HCT116 (cell line): Measurements from ENCODE around the gene ICAM4. TPM values are rescaled to one million over a fixed set of nuclear protein-coding genes. Genes with fewer than 3 reads are reported as not detected.

Experiments
- ATAC-seq: fragments of 200-7000 bp; cut with Tn5 transposase; 2 replicates; pipeline ENCODE4 v1.9.1; 2020; ENCODE audit warnings: mild to moderate bottlenecking, moderate library complexity
- BruUV-seq: library from RNA; stranded (reverse); fragments of 400-500 nt; replicated peaks from 2 replicates; lab custom pipeline; 2021; lab: Mats Ljungman, UMichigan
- CTCF ChIA-PET: fragments of 300-600 bp; sonication (Branson Sonifier 250); formaldehyde crosslinking; loops from one replicate; lab custom pipeline; 2021; ENCODE audit warnings: antibody characterized with exemption; lab: Charles Lee
- POLR2A ChIA-PET: fragments of 300-600, 350-600 bp; sonication (Branson Sonifier 250); formaldehyde crosslinking; loops from one replicate; lab custom pipeline; 2021; ENCODE audit warnings: antibody characterized with exemption; lab: Charles Lee
- RAD21 ChIA-PET, 2 experiments: fragments of 300-600 bp; sonication (Branson Sonifier 250); formaldehyde crosslinking; loops; one replicate each; lab custom pipeline; 2023; ENCODE audit warnings: low total read pairs in 2 of 2; ENCODE audit not compliant: uncharacterized antibody in 2 of 2, unreplicated experiment in 2 of 2, low non-redundant PET in 1 of 2; lab: Charles Lee
- DNase-seq: peaks from one replicate; pipeline ENCODE4 v3.0.0-alpha.2; 2010; ENCODE audit warnings: low read depth, low spot score
- H2AFZ ChIP-seq: fragments of 200-600 bp; shearing (Covaris generic), sonication (generic); 2 replicates; pipeline ENCODE4 v1.6.1; 2017; ENCODE audit warnings: low read depth, mixed run types, mixed read lengths, antibody characterized with exemption, low read length; ENCODE audit not compliant: poor library complexity, severe bottlenecking
- H3K27ac ChIP-seq: 2 replicates; pipeline ENCODE4 v1.5.1; 2012; ENCODE audit warnings: low read depth, low read length
- H3K27me3 ChIP-seq: fragments of 200-600 bp; sonication (generic); 2 replicates; pipeline ENCODE4 v1.6.1; 2016; ENCODE audit warnings: mixed run types, low read length, mixed read lengths; ENCODE audit not compliant: insufficient read depth
- H3K36me3 ChIP-seq, 2 experiments: fragments of 200-500 bp in 1 of 2; fragments of 200-600 bp in 1 of 2; sonication (Bioruptor generic) in 1 of 2; sonication (generic) in 1 of 2; 2 replicates each; pipeline versions ENCODE4 v1.5.1 to v1.6.1; 2014 to 2016; ENCODE audit warnings: low read length in 2 of 2, inconsistent platforms in 1 of 2, mixed read lengths in 1 of 2, mixed run types in 1 of 2; ENCODE audit not compliant: insufficient read depth in 2 of 2, control insufficient read depth in 1 of 2
- H3K4me1 ChIP-seq, 2 experiments: fragments of 200-600 bp in 1 of 2; sonication (generic) in 1 of 2; 2 replicates each; pipeline versions ENCODE4 v1.5.1 to v1.6.1; 2012 to 2017; ENCODE audit warnings: low read length in 2 of 2, inconsistent platforms in 1 of 2, mild to moderate bottlenecking in 1 of 2, mixed read lengths in 1 of 2, mixed run types in 1 of 2, moderate library complexity in 1 of 2; ENCODE audit not compliant: insufficient read depth in 2 of 2, control insufficient read depth in 1 of 2
- H3K4me2 ChIP-seq: fragments of 200-600 bp; sonication (generic); 2 replicates; pipeline ENCODE4 v1.6.1; 2017; ENCODE audit warnings: mixed run types, low read length, mixed read lengths
- H3K4me3 ChIP-seq, 2 experiments: fragments of 200-600 bp in 1 of 2; sonication (generic) in 1 of 2; replicated peaks in 1 of 2; 2 replicates each; pipeline ENCODE4 v1.5.1; 2011 to 2016; ENCODE audit warnings: low read length in 2 of 2, control low read depth in 1 of 2, low read depth in 1 of 2, mild to moderate bottlenecking in 1 of 2, mixed read lengths in 1 of 2, mixed run types in 1 of 2
- H3K79me2 ChIP-seq: fragments of 200-600 bp; sonication (generic); 2 replicates; pipeline ENCODE4 v1.6.1; 2017; ENCODE audit warnings: mild to moderate bottlenecking, mixed run types, low read length, moderate library complexity, mixed read lengths; ENCODE audit not compliant: insufficient read depth
- H3K9ac ChIP-seq: fragments of 200-600 bp; sonication (generic); 2 replicates; pipeline ENCODE4 v1.6.1; 2016; ENCODE audit warnings: low read length, mixed read lengths
- H3K9me2 ChIP-seq: fragments of 200-600 bp; sonication (generic), shearing (Covaris generic); 2 replicates; pipeline ENCODE4 v1.6.1; 2017; ENCODE audit warnings: mixed run types, mild to moderate bottlenecking, moderate library complexity; ENCODE audit not compliant: insufficient read depth
- H3K9me3 ChIP-seq, 2 experiments: fragments of 200-500 bp in 1 of 2; fragments of 200-600 bp in 1 of 2; sonication (Bioruptor generic) in 1 of 2; sonication (generic) in 1 of 2; 2 replicates each; pipeline ENCODE4 v1.6.1; 2014 to 2017; ENCODE audit warnings: low read length in 2 of 2, mixed read lengths in 2 of 2, inconsistent platforms in 1 of 2, low read depth in 1 of 2, mild to moderate bottlenecking in 1 of 2, mixed run types in 1 of 2, moderate library complexity in 1 of 2; ENCODE audit not compliant: control insufficient read depth in 1 of 2, insufficient read depth in 1 of 2
- H4K20me1 ChIP-seq: fragments of 200-600 bp; sonication (generic), shearing (Covaris generic); 2 replicates; pipeline ENCODE4 v1.6.1; 2017; ENCODE audit warnings: mixed run types, mild to moderate bottlenecking, moderate library complexity; ENCODE audit not compliant: insufficient read depth
- CEBPB ChIP-seq: IDR thresholded peaks from 2 replicates; pipeline ENCODE4 v1.6.1; 2012; ENCODE audit warnings: low read depth
- EGR1 ChIP-seq: IDR thresholded peaks from 2 replicates; pipeline ENCODE4 v1.6.1; 2012; ENCODE audit warnings: low read depth
- EZH2 ChIP-seq: fragments of 200-600 bp; sonication (generic); IDR thresholded peaks from 2 replicates; pipeline ENCODE4 v1.6.1; 2017; ENCODE audit warnings: antibody characterized with exemption, mixed run types
- JUND ChIP-seq: IDR thresholded peaks from 2 replicates; pipeline ENCODE4 v1.6.1; 2012
- MAX ChIP-seq: IDR thresholded peaks from 2 replicates; pipeline ENCODE4 v1.6.1; 2012
- POLR2A ChIP-seq: IDR thresholded peaks from 2 replicates; pipeline ENCODE4 v1.7.0; 2011; ENCODE audit warnings: borderline replicate concordance; ENCODE audit not compliant: insufficient read depth, insufficient read length; ENCODE audit errors: extremely low read depth
- POLR2AphosphoS5 ChIP-seq: IDR thresholded peaks from 2 replicates; pipeline ENCODE4 v1.6.1; 2011; ENCODE audit warnings: mild to moderate bottlenecking, low read depth, low read length, moderate library complexity
- RAD21 ChIP-seq: IDR thresholded peaks from 2 replicates; pipeline ENCODE4 v1.6.1; 2012; ENCODE audit warnings: low read depth, mild to moderate bottlenecking
- SIN3A ChIP-seq: IDR thresholded peaks from 2 replicates; pipeline ENCODE4 v1.6.1; 2012; ENCODE audit warnings: low read depth
- TCF7L2 ChIP-seq: IDR thresholded peaks from 2 replicates; pipeline ENCODE4 v1.7.0; 2011; ENCODE audit warnings: borderline replicate concordance, inconsistent platforms; ENCODE audit not compliant: insufficient read depth, insufficient read length; ENCODE audit errors: extremely low read depth
- YY1 ChIP-seq: IDR thresholded peaks from 2 replicates; pipeline ENCODE4 v1.6.1; 2011; ENCODE audit warnings: low read length, low read depth, moderate library complexity, mild to moderate bottlenecking; ENCODE audit not compliant: insufficient replicate concordance; ENCODE audit errors: extremely low read depth
- ZNF274 ChIP-seq: fragments of 200-500 bp; sonication (Bioruptor generic); IDR thresholded peaks from 2 replicates; pipeline ENCODE4 v1.6.1; 2014; ENCODE audit warnings: mild to moderate bottlenecking, low read depth, low read length, inconsistent platforms
- intact Hi-C: fragments of 100-400 bp; cut with micrococcal nuclease; formaldehyde crosslinking; loops from 2 replicates; pipeline ENCODE4 v1.10.0; 2022
- total RNA-seq: library from RNA; stranded (reverse); gene quantifications from one replicate; pipeline ENCODE4 v1.2.1, GENCODE V29; 2021; ENCODE audit not compliant: unreplicated experiment
- TF ChIP-seq, protein P1 (sequence below), 3 experiments: fragments of 200-600 bp in 1 of 3; sonication (generic) in 1 of 3; IDR thresholded peaks in 2 of 3; conservative IDR thresholded peaks in 1 of 3; 2 replicates each; pipeline ENCODE4 v1.5.1; 2012 to 2017; ENCODE audit warnings: low read depth in 2 of 3, low read length in 2 of 3, antibody characterized with exemption in 1 of 3, borderline replicate concordance in 1 of 3, control low read depth in 1 of 3, mild to moderate bottlenecking in 1 of 3, mixed read lengths in 1 of 3, mixed run types in 1 of 3, moderate library complexity in 1 of 3; ENCODE audit not compliant: insufficient read depth in 1 of 3
- TF ChIP-seq, protein P2 (sequence below): IDR thresholded peaks from 2 replicates; pipeline ENCODE4 v1.6.1; 2012
- TF ChIP-seq, protein P3 (sequence below): IDR thresholded peaks from 2 replicates; pipeline ENCODE4 v1.6.1; 2012; ENCODE audit warnings: low read depth

Gene ICAM4
- total RNA-seq, 1 experiment from 2014 or later: not detected

GRCh38 chr19:10294368-10294697 is 7.6 kb downstream of the ICAM4 start:
- H3K79me2 ChIP-seq: peaks cover 16% of the 10 kb centered on the region; the same call in 1 of the 2 replicates
- H3K4me1 ChIP-seq: peaks cover 9 to 36% of the 10 kb centered on the region in 2 experiments
- H3K4me2 ChIP-seq: no peak overlapping the region
- no peak overlapping the region; the same call in 1 of the 2 replicates for H3K27ac ChIP-seq
- no peak for TF ChIP-seq EZH2
- no peak for TF ChIP-seq POLR2AphosphoS5
- H4K20me1 ChIP-seq: no peaks in the 10 kb centered on the region
- ChIA-PET CTCF (no interaction called here), POLR2A (no interaction called here), RAD21 (no interaction called here)
- H2AFZ ChIP-seq: no peak overlapping the region
- ATAC-seq (no peak), DNase-seq (no peak)
- BruUV-seq: no TSS peak
- intact Hi-C loops: no loop called here
- no peak overlapping the region for H3K4me3 ChIP-seq
- H3K9ac ChIP-seq: no peak overlapping the region
- peaks cover 2 to 23% of the 10 kb centered on the region in 2 experiments; a peak in 2 of 4 replicates for H3K36me3 ChIP-seq
- H3K9me3 ChIP-seq: no peaks in the 10 kb centered on the region
- no peaks in the 10 kb centered on the region for H3K9me2 ChIP-seq
- no peaks in the 10 kb centered on the region for H3K27me3 ChIP-seq

DNA sequence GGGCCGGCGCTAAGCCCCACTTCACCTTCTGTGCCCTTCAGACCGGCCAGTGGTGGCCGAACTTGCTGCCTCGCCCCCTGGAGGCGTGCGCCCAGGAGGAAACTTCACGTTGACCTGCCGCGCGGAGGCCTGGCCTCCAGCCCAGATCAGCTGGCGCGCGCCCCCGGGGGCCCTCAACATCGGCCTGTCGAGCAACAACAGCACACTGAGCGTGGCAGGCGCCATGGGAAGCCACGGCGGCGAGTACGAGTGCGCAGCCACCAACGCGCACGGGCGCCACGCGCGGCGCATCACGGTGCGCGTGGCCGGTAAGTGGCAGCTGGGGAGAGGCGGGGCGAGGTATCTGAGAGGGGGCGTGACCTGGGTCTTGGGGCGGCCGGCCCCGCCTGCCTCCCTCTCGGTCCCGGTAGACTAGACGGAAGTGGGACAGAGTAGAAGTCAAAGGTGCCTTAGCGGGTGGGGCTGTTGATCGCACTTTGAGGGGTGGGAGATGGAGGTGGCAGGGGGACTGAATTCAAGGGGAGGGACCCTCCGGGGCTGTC is 8.6 kb downstream of the ICAM4 start:
- no peak for DNase-seq
- no peak overlapping the region for H2AFZ ChIP-seq
- no peak overlapping the region for H3K27ac ChIP-seq
- H3K9me3 ChIP-seq: no peaks in the 10 kb centered on the region
- ATAC-seq: no peak
- H3K4me2 ChIP-seq: no peak overlapping the region
- CTCF ChIA-PET: no interaction called here
- RAD21 ChIA-PET: no interaction called here
- peaks cover 9 to 27% of the 10 kb centered on the region in 2 experiments for H3K4me1 ChIP-seq
- H3K79me2 ChIP-seq: peaks cover 14% of the 10 kb centered on the region; the same call in 1 of the 2 replicates
- POLR2A ChIA-PET: no interaction called here
- H3K4me3 ChIP-seq: no peak overlapping the region
- no peak overlapping the region for H3K9ac ChIP-seq
- BruUV-seq: no TSS peak
- intact Hi-C loops: no loop called here
- H3K36me3 ChIP-seq: peaks cover 2 to 23% of the 10 kb centered on the region in 2 experiments; a peak in 2 of 4 replicates
- no peaks in the 10 kb centered on the region for H3K27me3 ChIP-seq
- no peaks in the 10 kb centered on the region for H4K20me1 ChIP-seq
- H3K9me2 ChIP-seq: no peaks in the 10 kb centered on the region
- no peak for TF ChIP-seq SIN3A
- TF ChIP-seq TCF7L2: no peak
- no peak for TF ChIP-seq RAD21
- no peak for TF ChIP-seq YY1
- TF ChIP-seq JUND: no peak
- TF ChIP-seq EGR1: no peak
- TF ChIP-seq MAX: no peak
- TF ChIP-seq, protein P1, sequence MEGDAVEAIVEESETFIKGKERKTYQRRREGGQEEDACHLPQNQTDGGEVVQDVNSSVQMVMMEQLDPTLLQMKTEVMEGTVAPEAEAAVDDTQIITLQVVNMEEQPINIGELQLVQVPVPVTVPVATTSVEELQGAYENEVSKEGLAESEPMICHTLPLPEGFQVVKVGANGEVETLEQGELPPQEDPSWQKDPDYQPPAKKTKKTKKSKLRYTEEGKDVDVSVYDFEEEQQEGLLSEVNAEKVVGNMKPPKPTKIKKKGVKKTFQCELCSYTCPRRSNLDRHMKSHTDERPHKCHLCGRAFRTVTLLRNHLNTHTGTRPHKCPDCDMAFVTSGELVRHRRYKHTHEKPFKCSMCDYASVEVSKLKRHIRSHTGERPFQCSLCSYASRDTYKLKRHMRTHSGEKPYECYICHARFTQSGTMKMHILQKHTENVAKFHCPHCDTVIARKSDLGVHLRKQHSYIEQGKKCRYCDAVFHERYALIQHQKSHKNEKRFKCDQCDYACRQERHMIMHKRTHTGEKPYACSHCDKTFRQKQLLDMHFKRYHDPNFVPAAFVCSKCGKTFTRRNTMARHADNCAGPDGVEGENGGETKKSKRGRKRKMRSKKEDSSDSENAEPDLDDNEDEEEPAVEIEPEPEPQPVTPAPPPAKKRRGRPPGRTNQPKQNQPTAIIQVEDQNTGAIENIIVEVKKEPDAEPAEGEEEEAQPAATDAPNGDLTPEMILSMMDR (IDR thresholded peaks at IDR 0.05 in 2 of 3, conservative IDR thresholded peaks at IDR 0.05 in 1 of 3; ENCODE audit: borderline replicate concordance in 1 of 3, insufficient read depth in 1 of 3, low read depth in 2 of 3, low read length in 2 of 3): no peak
- TF ChIP-seq POLR2A: no peak
- no peak for TF ChIP-seq ZNF274
- TF ChIP-seq POLR2AphosphoS5: no peak
- TF ChIP-seq, protein P2, sequence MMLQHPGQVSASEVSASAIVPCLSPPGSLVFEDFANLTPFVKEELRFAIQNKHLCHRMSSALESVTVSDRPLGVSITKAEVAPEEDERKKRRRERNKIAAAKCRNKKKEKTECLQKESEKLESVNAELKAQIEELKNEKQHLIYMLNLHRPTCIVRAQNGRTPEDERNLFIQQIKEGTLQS: no peak
- TF ChIP-seq, protein P3, sequence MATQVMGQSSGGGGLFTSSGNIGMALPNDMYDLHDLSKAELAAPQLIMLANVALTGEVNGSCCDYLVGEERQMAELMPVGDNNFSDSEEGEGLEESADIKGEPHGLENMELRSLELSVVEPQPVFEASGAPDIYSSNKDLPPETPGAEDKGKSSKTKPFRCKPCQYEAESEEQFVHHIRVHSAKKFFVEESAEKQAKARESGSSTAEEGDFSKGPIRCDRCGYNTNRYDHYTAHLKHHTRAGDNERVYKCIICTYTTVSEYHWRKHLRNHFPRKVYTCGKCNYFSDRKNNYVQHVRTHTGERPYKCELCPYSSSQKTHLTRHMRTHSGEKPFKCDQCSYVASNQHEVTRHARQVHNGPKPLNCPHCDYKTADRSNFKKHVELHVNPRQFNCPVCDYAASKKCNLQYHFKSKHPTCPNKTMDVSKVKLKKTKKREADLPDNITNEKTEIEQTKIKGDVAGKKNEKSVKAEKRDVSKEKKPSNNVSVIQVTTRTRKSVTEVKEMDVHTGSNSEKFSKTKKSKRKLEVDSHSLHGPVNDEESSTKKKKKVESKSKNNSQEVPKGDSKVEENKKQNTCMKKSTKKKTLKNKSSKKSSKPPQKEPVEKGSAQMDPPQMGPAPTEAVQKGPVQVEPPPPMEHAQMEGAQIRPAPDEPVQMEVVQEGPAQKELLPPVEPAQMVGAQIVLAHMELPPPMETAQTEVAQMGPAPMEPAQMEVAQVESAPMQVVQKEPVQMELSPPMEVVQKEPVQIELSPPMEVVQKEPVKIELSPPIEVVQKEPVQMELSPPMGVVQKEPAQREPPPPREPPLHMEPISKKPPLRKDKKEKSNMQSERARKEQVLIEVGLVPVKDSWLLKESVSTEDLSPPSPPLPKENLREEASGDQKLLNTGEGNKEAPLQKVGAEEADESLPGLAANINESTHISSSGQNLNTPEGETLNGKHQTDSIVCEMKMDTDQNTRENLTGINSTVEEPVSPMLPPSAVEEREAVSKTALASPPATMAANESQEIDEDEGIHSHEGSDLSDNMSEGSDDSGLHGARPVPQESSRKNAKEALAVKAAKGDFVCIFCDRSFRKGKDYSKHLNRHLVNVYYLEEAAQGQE: no peak
- no peak for TF ChIP-seq CEBPB
